Cardiac muscle cell (in vitro differentiated cells and primary cell): Measurements from ENCODE around the gene ADCK1. TPM values are rescaled to one million over a fixed set of nuclear protein-coding genes. Genes with fewer than 3 reads are reported as not detected.

Experiments used
- DNase-seq, 2 donors: peaks; one replicate each; pipeline versions ENCODE4 v3.0.0 to v3.0.0-alpha.2; 2010 to 2017; ENCODE audit warnings: low read depth in 1 of 2, low spot score in 1 of 2
- H3K27ac ChIP-seq: fragments of 200-600 bp; sonication (generic); 2 replicates; pipeline ENCODE4 v1.5.1; 2016
- H3K27me3 ChIP-seq: fragments of 200-600 bp; sonication (generic); 2 replicates; pipeline ENCODE4 v1.6.0; 2016; ENCODE audit warnings: control low read depth
- H3K36me3 ChIP-seq: fragments of 200-600 bp; sonication (generic); 2 replicates; pipeline ENCODE4 v1.5.1; 2016; ENCODE audit warnings: control low read depth
- H3K4me1 ChIP-seq: fragments of 200-600 bp; sonication (generic); 2 replicates; pipeline ENCODE4 v1.8.1; 2017; ENCODE audit warnings: low read depth, mild to moderate bottlenecking, mixed run types
- H3K4me3 ChIP-seq: fragments of 200-600 bp; sonication (generic); 2 replicates; pipeline ENCODE4 v1.5.1; 2016; ENCODE audit warnings: mild to moderate bottlenecking
- H3K9me3 ChIP-seq: fragments of 200-600 bp; sonication (generic); 2 replicates; pipeline ENCODE4 v1.5.1; 2017; ENCODE audit warnings: low read depth, mild to moderate bottlenecking, control low read depth
- CTCF ChIP-seq: IDR thresholded peaks from 2 replicates; pipeline ENCODE4 v1.5.1; 2012; ENCODE audit warnings: low read depth, mild to moderate bottlenecking, low read length
- polyA plus RNA-seq: library from polyadenylated mRNA; unstranded; fragments of >200 nt; fragmentation: Nextera tagmentation; extraction: Ambion mirVana; gene quantifications from 2 replicates; pipeline ENCODE4 v1.2.1, GENCODE V29; 2016
- total RNA-seq: library from RNA; depleted of rRNA; stranded (reverse); fragments of >200 nt; gene quantifications from 2 replicates; pipeline ENCODE4 v1.2.3, GENCODE V29; 2016

ADCK1 gene
- total and polyA plus RNA-seq, 2 experiments from 2014 or later: 12.2 to 20.6 TPM

GRCh38 chr14:77832297-77832696 is 32.4 kb downstream of the ADCK1 start:
- H3K4me3 ChIP-seq: no peak overlapping the region
- no peaks in the 10 kb centered on the region for H3K9me3 ChIP-seq
- no peaks in the 10 kb centered on the region for H3K4me1 ChIP-seq
- no peaks in the 10 kb centered on the region for H3K27me3 ChIP-seq
- no peak for TF ChIP-seq CTCF
- no peak overlapping the region for H3K27ac ChIP-seq
- no peak for DNase-seq
- no peaks in the 10 kb centered on the region for H3K36me3 ChIP-seq

- Histone ChIP-seq H3K36me3 (no peaks in the 10 kb centered on the region), H3K27me3 (no peaks in the 10 kb centered on the region), H3K4me1 (no peaks in the 10 kb centered on the region), H3K4me3 (no peak overlapping the region), H3K9me3 (no peaks in the 10 kb centered on the region), H3K27ac (no peak overlapping the region)
- no peak for TF ChIP-seq CTCF
- DNase-seq: no peak
Observed at GRCh38 chr14:77837926-77838325, 38.0 kb downstream of the ADCK1 start.

- H3K4me1 ChIP-seq: no peaks in the 10 kb centered on the region
- peak overlapping the region; percentile 45 for H3K27ac ChIP-seq
- H3K4me3 ChIP-seq: no peak overlapping the region
- H3K36me3 ChIP-seq: no peaks in the 10 kb centered on the region
- no peaks in the 10 kb centered on the region for H3K9me3 ChIP-seq
- DNase-seq: no peak
- H3K27me3 ChIP-seq: no peaks in the 10 kb centered on the region
- no peak for TF ChIP-seq CTCF
Observed at GRCh38 chr14:77838831-77839511, 39.1 kb downstream of the ADCK1 start.

GRCh38 chr14:77843195-77843594 is 43.3 kb downstream of the ADCK1 start:
- Histone ChIP-seq H3K4me3 (no peak overlapping the region), H3K36me3 (no peaks in the 10 kb centered on the region), H3K27me3 (no peaks in the 10 kb centered on the region), H3K27ac (no peak overlapping the region), H3K9me3 (no peaks in the 10 kb centered on the region), H3K4me1 (no peaks in the 10 kb centered on the region)
- TF ChIP-seq CTCF: no peak
- DNase-seq: no peak

GRCh38 chr14:77843651-77844050 is 43.7 kb downstream of the ADCK1 start:
- no peak overlapping the region for H3K27ac ChIP-seq
- TF ChIP-seq CTCF: no peak
- no peaks in the 10 kb centered on the region for H3K9me3 ChIP-seq
- no peaks in the 10 kb centered on the region for H3K36me3 ChIP-seq
- no peak overlapping the region for H3K4me3 ChIP-seq
- DNase-seq: no peak
- no peaks in the 10 kb centered on the region for H3K27me3 ChIP-seq
- no peaks in the 10 kb centered on the region for H3K4me1 ChIP-seq
